ENCODE results near the gene SETD2. TPM values are rescaled to one million over a fixed set of nuclear protein-coding genes. Genes with fewer than 3 reads are reported as not detected.

The SETD2 gene
- total and polyA plus RNA-seq, 2 of the 8 experiments (the other 6 are each of a cell fraction or from before 2014, with no cell fraction given): 15.7 to 46.3 TPM

DNA sequence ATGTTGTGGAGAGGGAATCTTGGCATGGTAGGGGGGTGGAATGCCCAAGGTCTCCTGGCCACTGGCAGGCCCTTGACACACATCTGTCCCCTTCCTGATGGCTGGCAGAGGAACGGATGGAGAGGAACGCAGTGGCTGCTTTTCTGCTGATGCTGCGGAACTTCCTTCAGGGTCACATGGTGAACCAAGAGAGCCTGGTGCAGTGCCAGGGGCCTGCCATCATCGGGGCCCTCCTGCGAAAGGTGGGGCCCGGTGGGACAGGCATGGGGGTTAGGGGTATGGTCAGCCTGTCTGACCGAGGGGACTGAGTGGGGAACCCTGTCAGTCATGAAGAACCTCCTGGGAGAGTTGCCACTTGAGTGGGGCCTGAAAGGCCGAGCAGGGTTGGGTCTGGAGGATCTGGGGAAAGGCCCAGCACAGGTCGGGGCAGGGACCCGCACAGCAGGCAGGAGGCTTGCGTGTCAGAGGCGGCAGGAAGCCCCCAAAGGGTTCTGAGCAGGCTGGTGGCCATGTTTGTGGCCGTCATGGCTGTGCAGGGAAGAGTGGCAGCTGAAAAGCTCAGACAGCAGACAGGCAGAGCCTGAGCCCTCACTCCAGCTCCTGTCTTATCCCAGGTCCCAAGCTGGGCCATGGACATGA lies 166.3 kb downstream of the SETD2 start (continued):
- TF ChIP-seq JUND (IDR thresholded peaks at IDR 0.05; ENCODE audit: low read length) (no peak), NANOG (IDR thresholded peaks at IDR 0.05; ENCODE audit: insufficient read depth, low read depth, low read length, poor library complexity, severe bottlenecking) (no peak), MAFK (IDR thresholded peaks at IDR 0.05; ENCODE audit: low read depth, low read length) (no peak)

Data from H1 (cell line).